ENCODE measurements around the gene SUSD6. TPM values are rescaled to one million over a fixed set of nuclear protein-coding genes. Genes with fewer than 3 reads are reported as not detected.

SUSD6 gene
- total RNA-seq, 1 experiment from 2014 or later = 3.7 TPM

DNA sequence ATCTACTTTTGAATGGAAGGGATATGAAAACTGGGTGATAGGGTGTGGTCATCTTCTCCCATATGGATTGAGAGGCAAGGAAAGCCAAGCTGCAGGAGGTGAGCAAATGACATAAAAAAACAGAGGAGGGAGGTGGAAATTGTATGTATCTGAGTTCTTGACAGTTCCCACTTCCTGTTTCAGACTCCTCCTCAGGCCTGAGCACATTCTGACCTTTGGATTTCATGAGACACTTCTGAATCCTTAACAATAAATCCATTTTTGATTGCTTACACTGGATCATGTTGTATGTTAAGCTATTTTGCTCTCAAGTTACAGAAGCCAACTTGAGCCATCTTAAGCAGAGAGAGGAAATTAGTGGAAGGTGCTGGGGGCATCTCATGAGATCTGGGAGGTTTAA lies 143.9 kb downstream of the SUSD6 start:
- H3K56ac ChIP-seq (ENCODE audit: insufficient read length, low read depth, low read length) = no peak overlapping the region
- H2BK12ac ChIP-seq (ENCODE audit: insufficient read length, low read depth, low read length) = no peak overlapping the region
- H3K79me2 ChIP-seq (ENCODE audit: insufficient read depth, low read length) = no peaks in the 10 kb centered on the region
- no peak overlapping the region for H3K18ac ChIP-seq (ENCODE audit: insufficient read length, low read depth, low read length)
- Mint-ChIP-seq H3K36me3 (ENCODE audit: insufficient read depth in 1 of 3, low read depth in 3 of 3) (no peaks in the 10 kb centered on the region), H3K27me3 (ENCODE audit: low read depth) (no peaks in the 10 kb centered on the region; the same call in 1 of the 2 replicates), H3K27ac (no peak overlapping the region), H3K4me1 (peaks cover 15 to 16% of the 10 kb centered on the region in 2 experiments), H3K9me3 (no peaks in the 10 kb centered on the region; a peak in 1 of 5 replicates), H3K4me3 (no peak overlapping the region)
- H4K8ac ChIP-seq (replicated peaks; ENCODE audit: insufficient read length, low read depth, low read length) = no peak overlapping the region
- no peak overlapping the region for H3K27ac ChIP-seq (ENCODE audit: insufficient read length, low read depth, low read length)
- no peak for DNase-seq
- no peak overlapping the region for H3K14ac ChIP-seq (ENCODE audit: insufficient read depth, low read length)
- H3K27me3 ChIP-seq (ENCODE audit: insufficient read depth, low read length) = no peaks in the 10 kb centered on the region
- H2AFZ ChIP-seq (ENCODE audit: low read length) = no peak overlapping the region
- no peak overlapping the region for H2BK20ac ChIP-seq (ENCODE audit: low read depth, low read length, poor library complexity, severe bottlenecking)
- H3K4me2 ChIP-seq (ENCODE audit: insufficient read depth, insufficient read length, low read length) = no peak overlapping the region
- no peak overlapping the region for H3K9ac ChIP-seq (ENCODE audit: extremely low read depth, insufficient read length, low read length)
- H3K79me1 ChIP-seq (ENCODE audit: insufficient read depth, low read depth, low read length, poor library complexity, severe bottlenecking) = no peaks in the 10 kb centered on the region
- no peak overlapping the region for H3K23ac ChIP-seq (ENCODE audit: insufficient read length, low read depth, low read length)
- no peak overlapping the region for H2AK5ac ChIP-seq (ENCODE audit: insufficient read length, low read length)
- no peak overlapping the region for H3T11ph ChIP-seq (ENCODE audit: low read length)
- no peaks in the 10 kb centered on the region; the same call in 1 of the 2 replicates for H3K4me1 ChIP-seq (ENCODE audit: insufficient read depth, low read length)
- H3K9me3 ChIP-seq (ENCODE audit: control insufficient read depth, low read depth, low read length) = no peaks in the 10 kb centered on the region
- H4K5ac ChIP-seq (ENCODE audit: insufficient read length, low read depth, low read length) = no peak overlapping the region
- no peak overlapping the region for H2BK5ac ChIP-seq (ENCODE audit: insufficient read length, low read length)
- H4K20me1 ChIP-seq (ENCODE audit: control insufficient read depth, insufficient read depth, insufficient read length) = no peaks in the 10 kb centered on the region
- H3K23me2 ChIP-seq (ENCODE audit: insufficient read length, low read depth, low read length, poor library complexity, severe bottlenecking) = no peaks in the 10 kb centered on the region
- no peak overlapping the region for H2BK120ac ChIP-seq (ENCODE audit: low read depth, low read length, poor library complexity, severe bottlenecking)
- no peak overlapping the region for H3K4ac ChIP-seq (ENCODE audit: low read depth, low read length)
- TF ChIP-seq, protein P1, sequence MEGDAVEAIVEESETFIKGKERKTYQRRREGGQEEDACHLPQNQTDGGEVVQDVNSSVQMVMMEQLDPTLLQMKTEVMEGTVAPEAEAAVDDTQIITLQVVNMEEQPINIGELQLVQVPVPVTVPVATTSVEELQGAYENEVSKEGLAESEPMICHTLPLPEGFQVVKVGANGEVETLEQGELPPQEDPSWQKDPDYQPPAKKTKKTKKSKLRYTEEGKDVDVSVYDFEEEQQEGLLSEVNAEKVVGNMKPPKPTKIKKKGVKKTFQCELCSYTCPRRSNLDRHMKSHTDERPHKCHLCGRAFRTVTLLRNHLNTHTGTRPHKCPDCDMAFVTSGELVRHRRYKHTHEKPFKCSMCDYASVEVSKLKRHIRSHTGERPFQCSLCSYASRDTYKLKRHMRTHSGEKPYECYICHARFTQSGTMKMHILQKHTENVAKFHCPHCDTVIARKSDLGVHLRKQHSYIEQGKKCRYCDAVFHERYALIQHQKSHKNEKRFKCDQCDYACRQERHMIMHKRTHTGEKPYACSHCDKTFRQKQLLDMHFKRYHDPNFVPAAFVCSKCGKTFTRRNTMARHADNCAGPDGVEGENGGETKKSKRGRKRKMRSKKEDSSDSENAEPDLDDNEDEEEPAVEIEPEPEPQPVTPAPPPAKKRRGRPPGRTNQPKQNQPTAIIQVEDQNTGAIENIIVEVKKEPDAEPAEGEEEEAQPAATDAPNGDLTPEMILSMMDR (conservative IDR thresholded peaks at IDR 0.05) = no peak
- H2BK15ac ChIP-seq (ENCODE audit: low read depth, low read length) = no peak overlapping the region
- H4K91ac ChIP-seq (ENCODE audit: insufficient read length, low read depth, low read length) = no peak overlapping the region
